Renal cortex interstitium (tissue), 11 donors: ENCODE data around the gene NEIL1. TPM values are rescaled to one million over a fixed set of nuclear protein-coding genes. Genes with fewer than 3 reads are reported as not detected.
"Not testable (repeated sequence)": the region's sequence is repeated elsewhere in the genome, so short reads cannot be mapped to it uniquely, and the experiment has no call there.

ENCODE experiments used
- DNase-seq, 11 donors: peaks; one replicate each; pipeline ENCODE4 v3.0.0-alpha.2; 2013; ENCODE audit warnings: low read depth in 9 of 11, low spot score in 4 of 11; ENCODE audit errors: extremely low read depth in 1 of 11
- polyA plus RNA-seq, 3 donors: library from polyadenylated mRNA; unstranded; fragments of 120-200 nt; gene quantifications; one replicate each; pipeline ENCODE4 v1.2.1, GENCODE V29; 2013; ENCODE audit not compliant: insufficient read length in 3 of 3

NEIL1 gene
- polyA plus RNA-seq, 3 donors: 17.3 to 36.7 (median 17.6) TPM

DNA sequence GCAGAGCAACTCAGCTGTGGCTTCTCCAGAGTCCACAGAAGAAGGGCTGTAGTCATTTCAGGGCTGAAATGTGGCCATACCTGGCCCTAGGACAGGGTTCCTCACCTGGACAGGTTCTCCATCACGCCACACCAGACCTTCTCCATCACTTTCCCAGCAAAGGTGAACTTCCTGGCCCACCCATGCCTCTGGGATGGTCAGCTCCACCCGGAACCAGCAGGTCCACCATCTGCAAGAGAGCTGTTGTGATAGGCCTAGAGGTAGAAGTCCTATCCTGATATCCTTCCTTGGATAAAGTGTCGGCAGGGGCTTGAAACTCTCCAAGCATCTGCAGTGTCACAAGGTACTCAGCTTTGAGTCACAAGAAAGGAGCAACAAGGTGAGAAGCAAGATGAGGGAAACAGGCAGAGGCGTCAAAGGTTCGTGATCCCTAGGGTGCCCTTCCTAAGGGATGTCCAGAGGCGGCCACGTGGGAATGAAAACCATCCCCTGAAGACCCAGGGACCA is 20.6 kb downstream of the NEIL1 start:
- DNase-seq: peak in 1 of 11 donors; percentile 1

GRCh38 chr15:75367913-75368688 is 21.3 kb downstream of the NEIL1 start, which contains the start of gene MAN2C1:
TSS of gene MAN2C1 (minus strand) at chr15:75368607. CDS start at chr15:75368583, 24 bp downstream.
- peak; percentile 75 to 95 (median 90) for DNase-seq

GRCh38 chr15:75368689-75369239 is 21.9 kb downstream of the NEIL1 start:
- DNase-seq: no peak

- DNase-seq: no peak
Measured at GRCh38 chr15:75369897-75370581, 23.2 kb downstream of the NEIL1 start.

DNA sequence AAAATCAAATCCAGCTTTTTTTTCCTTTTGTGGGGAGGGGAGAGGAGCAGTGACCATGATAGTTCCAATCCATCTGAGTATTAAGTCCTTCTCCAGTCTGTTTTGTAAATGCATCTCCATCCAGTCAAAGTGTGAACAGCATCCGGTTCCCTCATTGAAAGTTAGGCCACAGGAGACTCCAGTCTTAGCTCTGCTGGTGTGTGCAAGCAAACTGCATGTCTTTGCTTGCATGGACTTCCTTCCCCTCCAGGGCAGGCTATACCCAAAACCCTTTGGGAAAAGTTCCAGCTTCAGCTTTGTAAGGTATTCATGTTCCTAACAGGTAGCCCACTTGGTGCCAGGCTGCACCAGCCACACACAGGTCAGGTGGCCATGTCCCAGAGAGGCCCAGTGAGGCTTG is 24.6 kb downstream of the NEIL1 start:
- no peak for DNase-seq

DNA sequence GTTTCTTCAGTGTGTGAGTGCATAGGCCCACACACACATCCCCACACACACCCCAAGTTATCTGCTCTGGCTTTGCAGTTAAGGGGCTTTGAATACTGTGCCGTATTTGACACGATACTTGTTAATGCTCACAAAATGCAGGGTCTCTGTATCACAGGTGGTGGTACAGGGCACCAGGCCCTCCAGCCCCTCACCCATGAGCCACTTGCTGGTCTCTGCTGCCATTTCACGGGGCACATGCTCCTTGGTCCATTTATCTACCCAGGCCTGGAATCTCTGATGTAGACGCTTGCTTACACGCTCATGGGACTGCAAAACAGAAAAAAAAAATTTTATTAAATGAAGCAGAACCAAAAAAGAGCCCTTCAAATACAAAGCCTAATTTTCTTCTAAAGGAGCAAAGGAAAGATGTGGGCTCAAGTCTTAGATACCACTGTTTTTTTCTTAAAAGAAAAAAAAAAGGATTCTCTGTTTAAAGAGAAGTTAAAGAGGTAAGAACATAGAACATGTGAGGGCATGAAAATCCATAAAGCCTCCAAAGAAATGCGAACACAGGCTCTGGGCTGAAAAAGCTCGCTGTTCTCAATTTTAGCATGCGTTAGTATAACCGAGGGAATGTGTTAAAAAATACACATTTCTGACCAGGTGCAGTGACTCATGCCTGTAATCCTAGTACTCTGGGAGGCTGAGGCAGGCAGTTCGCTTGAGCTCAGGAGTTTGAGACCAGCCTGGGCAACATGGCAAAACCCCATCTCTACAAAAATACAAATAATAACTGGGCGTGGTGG is 25.3 kb downstream of the NEIL1 start:
- DNase-seq: no peak

GRCh38 chr15:75380773-75381172 is 33.9 kb downstream of the NEIL1 start:
- no peak for DNase-seq

DNA sequence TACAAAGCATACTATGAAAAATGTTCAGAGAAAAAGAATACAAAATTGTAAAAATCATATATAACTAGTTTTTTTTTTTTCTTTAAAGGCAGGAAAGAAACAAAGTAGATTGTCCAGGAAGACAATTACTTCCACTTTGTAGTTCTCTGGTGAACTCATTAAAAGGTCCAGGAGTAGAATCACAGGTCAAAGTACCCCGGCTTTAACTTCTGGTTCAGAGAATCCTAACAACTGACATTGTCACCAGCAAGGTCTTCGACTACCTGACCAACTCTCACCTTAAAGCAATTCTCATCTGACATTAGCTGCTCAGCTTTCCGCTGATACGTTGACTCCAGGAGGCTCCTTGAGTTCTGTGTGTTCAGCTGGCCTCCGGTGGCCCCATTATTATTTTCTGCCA is 37.1 kb downstream of the NEIL1 start:
- not testable (repeated sequence) for DNase-seq

DNA sequence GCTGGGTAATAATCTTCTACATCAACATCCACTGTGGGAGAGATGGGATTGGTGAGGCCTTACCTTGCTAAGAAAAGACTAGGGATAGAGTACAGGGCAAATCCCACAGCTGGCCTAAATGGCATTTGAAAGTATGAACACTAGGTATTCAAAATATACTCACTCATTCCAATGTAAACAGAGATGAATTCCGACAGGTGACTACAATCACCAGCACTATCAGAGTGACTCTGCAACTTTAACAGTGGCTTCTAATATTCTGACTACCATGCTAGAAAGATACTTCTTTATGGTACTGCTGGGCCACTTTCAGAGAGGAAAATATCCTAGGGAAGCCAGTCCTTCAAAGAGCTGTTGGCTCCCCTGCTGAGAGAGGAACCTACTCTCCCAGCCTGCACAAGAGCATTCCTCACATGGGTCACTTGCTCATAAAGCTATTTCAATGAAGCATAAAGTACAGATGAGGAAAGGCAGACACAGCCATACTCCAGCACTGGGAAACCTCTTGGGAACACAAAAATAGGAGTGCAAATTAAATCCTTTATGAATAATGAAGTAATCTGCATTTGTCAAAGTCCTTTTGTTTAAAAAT is 43.0 kb downstream of the NEIL1 start:
- no peak for DNase-seq

GRCh38 chr15:75397494-75397893 is 50.7 kb downstream of the NEIL1 start:
- DNase-seq: no peak

GRCh38 chr15:75403892-75404291 is 57.1 kb downstream of the NEIL1 start:
- DNase-seq: no peak

Other genes starting within 250 kb of the NEIL1 start
- gene C15orf39, start 145.2 kb upstream of the NEIL1 start, polyA plus RNA-seq: 10 to 100 TPM in 2 of 3 donors, 1 to 10 TPM in 1; 9.0 to 12.3 (median 11.9) TPM
- not detected for gene GOLGA6C, start 88.7 kb upstream of the NEIL1 start, polyA plus RNA-seq
- gene GOLGA6D, start 64.2 kb upstream of the NEIL1 start, polyA plus RNA-seq: under 1 TPM; 0.20 to 0.56 (median 0.40) TPM
- 100 to 1,000 TPM in 1 of 3 donors, 10 to 100 TPM in 2; 81.8 to 107 (median 99.9) TPM for gene COMMD4, start 11.0 kb upstream of the NEIL1 start, polyA plus RNA-seq
- 100 to 1,000 TPM; 112 to 202 (median 125) TPM for gene MAN2C1, start 21.6 kb downstream of the NEIL1 start, polyA plus RNA-seq
- gene SIN3A, start 104.7 kb downstream of the NEIL1 start, polyA plus RNA-seq: 10 to 100 TPM; 53.7 to 63.0 (median 57.7) TPM
- 10 to 100 TPM; 40.2 to 48.3 (median 46.9) TPM for gene PTPN9, start 232.3 kb downstream of the NEIL1 start, polyA plus RNA-seq